T-helper 1 cell treated with Interleukin-12 subunit alpha and Interleukin-12 subunit beta and Interleukin-4 antibody, amounts not matched to agents 30 ng/mL and 1 ng/mL, for 36 hours (primary cell): ENCODE results near the gene LILRB3. TPM values are rescaled to one million over a fixed set of nuclear protein-coding genes. Genes with fewer than 3 reads are reported as not detected.
"Not testable (repeated sequence)": the region's sequence is repeated elsewhere in the genome, so short reads cannot be mapped to it uniquely, and the experiment has no call there.

ENCODE experiments used
- intact Hi-C: fragments of 100-400 bp; cut with micrococcal nuclease; formaldehyde crosslinking; loops from one replicate; pipeline ENCODE4 v1.15.1; 2024
- total RNA-seq: library from RNA; stranded (reverse); gene quantifications from 2 replicates; pipeline ENCODE4 v1.2.3, GENCODE V29; 2022

LILRB3 gene
- total RNA-seq, 1 donor from 2014 or later = 3.9 TPM

DNA sequence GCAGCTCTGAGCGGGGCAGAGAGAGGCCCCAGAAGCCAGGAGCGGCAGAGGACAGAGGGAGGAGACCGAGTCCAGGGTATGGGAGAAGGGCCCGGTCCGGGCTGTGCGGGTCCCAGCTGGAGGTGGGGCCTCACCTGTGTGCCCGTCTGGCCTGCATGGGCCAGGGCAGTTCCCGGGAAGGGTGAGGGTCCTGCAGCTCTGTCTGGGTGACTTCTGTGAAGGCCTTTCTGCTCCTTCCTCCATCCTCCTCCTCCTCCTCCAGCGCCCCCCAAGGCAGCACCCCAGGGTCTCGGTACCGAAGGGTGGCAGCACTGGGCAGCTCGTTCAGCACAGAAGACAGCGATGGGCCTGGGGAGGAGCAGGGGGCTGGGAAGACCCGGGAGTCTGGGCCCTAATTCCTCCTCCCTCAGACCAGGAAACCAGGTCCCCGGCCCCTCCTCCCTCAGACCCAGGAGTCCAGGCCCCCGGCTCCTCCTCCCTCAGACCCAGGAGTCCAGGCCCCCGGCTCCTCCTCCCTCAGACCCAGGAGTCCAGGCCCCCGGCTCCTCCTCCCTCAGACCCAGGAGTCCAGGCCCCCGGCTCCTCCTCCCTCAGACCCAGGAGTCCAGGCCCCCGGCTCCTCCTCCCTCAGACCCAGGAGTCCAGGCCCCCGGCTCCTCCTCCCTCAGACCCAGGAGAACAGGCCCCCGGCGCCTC lies 50.9 kb downstream of the LILRB3 start:
- intact Hi-C loops = not testable (repeated sequence)

DNA sequence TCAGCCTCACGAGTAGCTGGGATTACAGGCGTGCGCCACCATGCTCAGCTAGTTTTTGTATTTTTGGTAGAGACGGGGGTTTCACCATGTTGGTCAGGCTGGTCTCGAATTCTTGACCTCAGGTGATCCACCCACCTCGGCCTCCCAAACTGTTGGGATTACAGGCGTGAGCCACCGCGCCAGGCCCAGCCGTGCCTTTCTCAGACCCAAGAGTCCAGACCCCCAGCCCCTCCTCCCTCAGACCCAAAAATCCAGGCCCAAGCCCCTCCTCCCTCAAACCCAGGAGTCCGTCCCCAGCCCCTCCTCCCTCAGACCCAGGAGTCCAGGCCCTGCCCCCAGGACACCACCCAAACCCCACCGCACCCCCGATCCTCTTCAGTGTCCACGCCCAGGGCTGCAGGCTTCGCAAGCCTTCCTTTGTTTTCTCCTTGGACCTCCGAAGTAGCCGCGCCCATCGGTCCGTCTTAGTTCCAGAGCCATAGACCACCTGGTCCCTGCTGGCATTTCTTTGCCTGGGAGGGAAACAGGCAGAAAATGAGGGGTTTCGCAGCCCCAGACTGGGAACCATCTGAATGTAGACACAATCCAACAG lies 53.6 kb downstream of the LILRB3 start:
- intact Hi-C loops = no loop called here

DNA sequence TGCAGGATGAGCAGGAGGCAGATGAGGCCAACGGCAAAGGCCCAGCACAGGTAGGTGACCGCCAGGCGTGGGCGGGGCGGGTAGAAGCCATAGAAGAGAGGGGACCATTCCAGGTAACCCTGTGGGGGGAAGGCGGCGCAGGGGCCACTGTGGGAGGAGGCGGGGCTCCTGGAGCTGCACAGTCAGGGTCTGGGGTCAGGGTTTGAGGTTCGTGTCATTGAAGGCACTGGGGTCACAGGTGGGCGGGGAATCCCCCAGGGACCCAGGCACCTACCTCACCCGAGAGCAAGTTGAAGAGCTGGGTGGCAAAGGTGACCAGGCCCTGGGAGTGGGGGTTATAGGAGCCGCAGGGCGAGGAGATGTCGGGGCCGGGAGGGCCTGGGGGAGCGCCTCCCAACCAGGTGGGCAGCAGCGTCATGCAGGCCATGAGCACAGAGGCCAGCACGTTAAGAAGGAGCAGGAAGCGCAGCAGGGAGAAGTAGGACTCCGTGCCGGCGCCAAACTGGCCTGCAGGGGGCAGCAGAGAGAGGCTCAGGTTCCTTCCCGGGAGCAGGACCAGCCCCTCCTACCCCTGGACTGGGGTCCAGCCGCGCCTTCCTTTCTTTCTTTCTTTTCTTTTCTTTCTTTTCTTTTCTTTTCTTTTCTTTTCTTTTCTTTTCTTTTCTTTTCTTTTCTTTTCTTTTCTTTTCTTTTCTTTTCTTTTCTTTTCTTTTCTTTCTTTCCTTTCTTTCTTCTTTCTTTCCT lies 54.5 kb downstream of the LILRB3 start:
- intact Hi-C loops = loop anchor here (1.0 kb wide), 3 partner anchors 23 to 98 kb away; partner anchors contain the start of gene TSEN34

Other genes with a start within 250 kb of the LILRB3 start
- not detected in 2 replicates for gene CACNG6, start 231.4 kb downstream of the LILRB3 start, total RNA-seq
- gene VSTM1, start 159.1 kb downstream of the LILRB3 start, total RNA-seq = not detected in 2 replicates
- gene TARM1, start 141.6 kb downstream of the LILRB3 start, total RNA-seq = not detected in 2 replicates
- gene OSCAR, start 122.2 kb downstream of the LILRB3 start, total RNA-seq = 0.22 TPM in 1 of 2 replicates, not detected in the other
- gene NDUFA3, start 120.2 kb downstream of the LILRB3 start, total RNA-seq = 108 and 124 TPM in 2 replicates
- gene TFPT, start 107.3 kb downstream of the LILRB3 start, total RNA-seq = 39.3 and 48.5 TPM in 2 replicates
- gene PRPF31, start 107.3 kb downstream of the LILRB3 start, total RNA-seq = 71.4 and 76.7 TPM in 2 replicates
- 64.3 and 64.8 TPM in 2 replicates for gene CNOT3, start 85.2 kb downstream of the LILRB3 start, total RNA-seq
- 7.1 and 8.9 TPM in 2 replicates for gene LENG1, start 63.3 kb downstream of the LILRB3 start, total RNA-seq
- 4.6 and 4.9 TPM in 2 replicates for gene TMC4, start 49.8 kb downstream of the LILRB3 start, total RNA-seq
- 54.2 and 60.6 TPM in 2 replicates for gene MBOAT7, start 33.4 kb downstream of the LILRB3 start, total RNA-seq
- 9.7 and 10.6 TPM in 2 replicates for gene TSEN34, start 31.7 kb downstream of the LILRB3 start, total RNA-seq
- gene RPS9, start 22.1 kb downstream of the LILRB3 start, total RNA-seq = 1,118 and 1,120 TPM in 2 replicates
- 0.63 and 1.1 TPM in 2 replicates for gene LILRA6, start 19.8 kb upstream of the LILRB3 start, total RNA-seq
- gene LILRB5, start 34.3 kb upstream of the LILRB3 start, total RNA-seq = not detected in 2 replicates
- not detected in 2 replicates for gene LILRB2, start 58.1 kb upstream of the LILRB3 start, total RNA-seq
- gene LILRA5, start 90.2 kb upstream of the LILRB3 start, total RNA-seq = not detected in 2 replicates
- gene LILRA4, start 116.2 kb upstream of the LILRB3 start, total RNA-seq = not detected in 2 replicates
- 94.0 and 99.5 TPM in 2 replicates for gene LAIR1, start 141.9 kb upstream of the LILRB3 start, total RNA-seq
- gene TTYH1, start 192.5 kb upstream of the LILRB3 start, total RNA-seq = 2.2 and 2.4 TPM in 2 replicates
- 199 and 214 TPM in 2 replicates for gene LENG8, start 226.2 kb upstream of the LILRB3 start, total RNA-seq
- gene LENG9, start 240.8 kb upstream of the LILRB3 start, total RNA-seq = 6.0 and 7.1 TPM in 2 replicates